Hepatic stellate cell (primary cell): ENCODE measurements around the gene TTC28.
"Not testable (repeated sequence)": the region's sequence is repeated elsewhere in the genome, so short reads cannot be mapped to it uniquely, and the experiment has no call there.

Experiments
- DNase-seq: peaks from one replicate; pipeline ENCODE4 v3.0.0; 2011; ENCODE audit warnings: low spot score

The TTC28 gene

DNA sequence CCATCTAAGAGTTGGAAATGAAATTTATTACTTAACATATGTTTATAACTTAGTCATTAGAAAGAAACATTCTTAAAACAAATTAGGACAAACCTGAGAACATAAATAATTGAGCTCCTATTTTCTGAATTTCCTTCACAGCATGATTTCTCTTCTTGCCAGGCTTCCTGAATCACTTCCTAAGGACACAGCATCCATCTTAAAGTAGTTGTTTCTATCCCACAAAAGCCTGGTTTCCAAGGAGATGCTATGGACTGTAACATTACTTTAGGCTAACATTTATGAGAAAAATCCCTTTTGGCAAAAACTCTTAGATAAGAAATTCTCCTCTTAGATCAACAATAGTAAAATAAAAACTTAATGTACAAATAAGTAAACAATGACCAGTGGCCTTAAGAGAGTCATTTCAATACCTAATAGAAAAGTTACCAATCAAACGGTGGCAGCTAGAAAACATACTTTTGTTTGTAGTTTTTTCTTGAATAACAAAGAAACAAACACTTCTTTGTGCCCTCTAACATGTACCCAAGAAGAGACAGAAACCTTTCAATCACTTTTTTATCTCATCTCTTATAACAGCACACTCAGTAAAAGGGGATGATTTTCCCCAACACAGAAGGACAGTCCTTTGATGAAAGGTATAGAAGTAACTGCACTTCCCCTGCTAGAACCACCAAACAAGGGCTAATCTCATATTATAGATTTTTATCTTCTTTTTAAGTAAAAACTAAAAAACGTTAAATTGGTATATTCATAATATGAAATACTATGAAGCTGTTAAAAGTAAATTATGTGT is 74.5 kb downstream of the TTC28 start:
- no peak for DNase-seq

DNA sequence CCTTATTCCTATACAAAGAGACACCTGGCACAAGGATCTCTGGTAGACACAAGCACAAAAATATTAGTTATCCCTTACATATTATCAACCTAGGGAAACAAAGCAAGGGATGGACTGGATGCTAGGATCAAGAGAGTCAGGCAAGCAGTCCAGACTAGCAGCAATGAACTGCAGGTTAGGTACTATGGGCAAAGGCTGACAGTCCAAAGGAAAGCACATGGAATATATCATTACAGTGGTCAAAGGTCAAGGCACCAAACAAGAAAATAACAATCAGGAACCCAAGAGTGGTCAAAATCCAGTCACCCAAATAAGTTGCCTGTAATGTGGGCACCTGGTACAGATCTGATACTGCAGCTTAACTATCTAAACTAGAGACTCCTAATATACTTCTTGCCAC is 77.7 kb downstream of the TTC28 start:
- no peak for DNase-seq

DNA sequence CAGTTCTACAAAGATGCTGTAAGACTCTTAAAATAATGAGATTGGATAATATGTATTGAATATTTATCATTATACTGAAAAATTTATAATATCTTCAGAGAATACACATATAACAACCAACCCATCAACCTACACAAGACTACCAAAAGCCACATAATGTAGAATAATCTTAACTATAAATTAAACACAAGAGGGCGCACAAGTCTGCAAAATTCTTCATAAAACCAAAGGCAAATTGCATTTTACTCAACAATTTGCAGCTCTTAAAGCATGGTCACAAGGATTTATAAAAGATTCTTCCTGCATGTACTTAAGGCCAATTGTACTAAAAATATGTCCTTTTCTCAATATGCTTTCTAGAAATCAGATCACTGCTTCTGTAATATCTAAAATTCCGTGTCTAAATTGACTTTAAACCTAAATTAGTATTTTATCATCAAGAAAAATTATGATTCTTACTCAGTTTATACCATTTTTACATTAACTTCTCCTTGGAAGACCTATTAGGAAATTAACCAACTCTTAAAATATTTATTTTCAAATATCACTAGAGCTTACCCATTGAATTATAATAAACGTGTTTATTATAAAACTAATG is 79.0 kb downstream of the TTC28 start:
- peak; percentile 22 for DNase-seq

DNA sequence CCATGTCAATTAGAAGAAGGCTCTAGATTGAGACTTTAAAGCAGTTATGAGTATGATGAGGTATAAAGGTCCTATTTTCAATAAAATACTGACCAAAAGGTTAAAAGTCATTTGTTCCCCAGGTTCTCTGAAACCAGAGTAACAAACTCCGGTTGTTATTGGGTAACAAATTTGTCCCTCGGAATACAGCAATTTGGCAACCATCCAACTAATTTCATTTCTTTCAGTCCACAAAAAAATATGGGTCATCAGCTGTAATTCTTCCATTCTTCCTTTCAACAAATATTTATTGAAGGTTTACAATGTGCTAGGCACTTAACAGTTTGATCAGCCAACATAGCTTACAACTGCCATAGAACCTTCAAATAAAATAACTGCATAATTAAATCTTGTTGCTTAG is 79.9 kb downstream of the TTC28 start:
- DNase-seq: no peak

DNA sequence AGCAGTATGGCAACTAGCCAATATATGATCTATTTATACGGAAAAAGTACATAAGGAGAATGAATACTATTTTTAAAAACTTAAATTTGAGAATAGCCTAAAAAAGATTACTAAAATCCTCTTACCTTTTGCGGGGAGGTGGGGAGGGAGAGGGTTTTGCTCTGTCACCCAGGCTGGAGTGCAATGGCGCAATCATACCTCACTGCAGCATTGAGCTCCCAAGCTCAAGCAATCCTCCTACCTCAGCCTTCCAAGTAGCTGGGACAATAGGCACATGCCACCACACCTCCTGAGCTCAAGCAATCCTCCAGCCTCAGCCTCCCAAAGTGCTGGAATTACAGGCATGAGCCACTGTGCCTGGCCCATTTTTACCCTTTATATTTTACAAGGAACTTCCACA is 82.0 kb downstream of the TTC28 start:
- DNase-seq: no peak

DNA sequence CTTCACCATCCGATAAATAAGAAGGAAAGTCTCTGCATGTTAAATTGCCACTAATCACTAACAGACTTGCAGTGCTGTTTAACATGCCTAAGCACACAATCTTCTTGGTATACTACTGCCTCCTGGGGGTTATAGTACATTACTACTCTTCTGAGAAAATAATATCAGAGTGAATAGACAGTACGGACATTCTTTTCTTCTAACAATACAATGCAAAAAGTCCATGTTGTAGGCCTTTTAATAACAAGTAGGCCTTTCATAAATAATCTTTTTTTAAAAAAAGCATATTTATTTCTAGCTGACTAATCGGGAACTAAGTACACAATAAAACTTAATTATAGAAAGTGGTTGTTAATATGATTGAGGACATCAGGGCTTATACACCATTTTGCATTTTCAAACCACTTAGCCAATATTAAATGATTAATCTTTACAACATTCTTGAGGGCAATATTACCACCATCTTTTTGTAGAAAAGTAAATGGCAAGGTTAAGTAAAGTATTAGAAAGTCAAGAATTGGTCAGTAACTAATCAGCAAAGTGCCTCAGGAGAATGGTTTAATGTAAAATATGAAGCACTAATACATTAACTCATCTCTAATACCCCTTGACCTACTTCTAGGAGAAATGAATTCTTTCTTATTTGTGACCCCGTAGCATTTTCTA is 84.7 kb downstream of the TTC28 start:
- peak; percentile 14 for DNase-seq

DNA sequence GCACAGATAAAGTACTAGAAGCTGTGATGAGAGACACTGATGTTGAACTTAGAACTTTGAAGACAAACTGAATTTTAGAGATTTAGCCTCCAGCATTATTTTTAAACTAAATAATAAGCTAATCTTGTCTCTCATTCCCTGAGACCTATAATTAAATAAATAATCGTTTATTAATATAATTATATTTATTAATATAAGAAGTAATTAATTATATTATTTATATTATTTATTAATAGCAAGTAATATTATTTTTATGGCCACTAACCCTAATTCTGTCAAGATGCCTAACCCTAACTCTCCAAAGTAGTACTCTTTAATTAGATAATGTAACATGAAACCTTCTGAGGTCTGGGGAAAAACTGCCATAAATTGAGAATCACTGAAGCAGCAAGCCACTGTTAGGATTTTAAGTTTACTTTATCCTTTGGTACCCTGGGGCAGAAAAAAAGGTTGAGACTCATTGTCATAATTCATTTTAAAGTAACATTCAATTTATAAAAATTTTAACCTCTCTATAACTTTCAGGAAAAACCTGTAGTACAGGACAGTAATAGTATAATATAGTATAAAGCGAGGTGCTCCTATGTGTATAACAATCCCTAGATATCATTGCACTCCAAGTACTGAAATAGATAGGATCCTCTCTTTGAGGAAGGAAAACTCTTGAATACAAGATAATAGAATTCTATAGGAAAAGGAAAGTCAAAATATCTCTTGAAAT is 85.4 kb downstream of the TTC28 start:
- no peak for DNase-seq

DNA sequence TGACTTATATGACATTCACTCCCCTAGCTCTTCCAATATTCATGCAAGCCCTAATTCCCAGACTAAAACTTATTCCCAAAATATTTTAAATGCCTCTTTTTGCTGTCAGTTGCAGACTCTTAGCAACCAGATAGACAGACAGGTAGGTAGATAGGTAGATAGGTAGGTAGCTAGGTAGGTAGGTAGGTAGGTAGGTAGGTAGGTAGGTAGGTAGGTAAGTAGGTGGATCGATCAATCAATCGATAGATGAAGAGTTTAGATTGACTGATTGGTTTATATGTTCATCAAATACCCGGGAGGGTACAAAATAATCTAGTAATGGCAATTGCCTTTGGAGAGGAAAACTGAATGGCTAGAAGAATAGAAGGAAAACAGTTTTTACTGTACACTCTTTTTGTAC is 86.3 kb downstream of the TTC28 start:
- no peak for DNase-seq

DNA sequence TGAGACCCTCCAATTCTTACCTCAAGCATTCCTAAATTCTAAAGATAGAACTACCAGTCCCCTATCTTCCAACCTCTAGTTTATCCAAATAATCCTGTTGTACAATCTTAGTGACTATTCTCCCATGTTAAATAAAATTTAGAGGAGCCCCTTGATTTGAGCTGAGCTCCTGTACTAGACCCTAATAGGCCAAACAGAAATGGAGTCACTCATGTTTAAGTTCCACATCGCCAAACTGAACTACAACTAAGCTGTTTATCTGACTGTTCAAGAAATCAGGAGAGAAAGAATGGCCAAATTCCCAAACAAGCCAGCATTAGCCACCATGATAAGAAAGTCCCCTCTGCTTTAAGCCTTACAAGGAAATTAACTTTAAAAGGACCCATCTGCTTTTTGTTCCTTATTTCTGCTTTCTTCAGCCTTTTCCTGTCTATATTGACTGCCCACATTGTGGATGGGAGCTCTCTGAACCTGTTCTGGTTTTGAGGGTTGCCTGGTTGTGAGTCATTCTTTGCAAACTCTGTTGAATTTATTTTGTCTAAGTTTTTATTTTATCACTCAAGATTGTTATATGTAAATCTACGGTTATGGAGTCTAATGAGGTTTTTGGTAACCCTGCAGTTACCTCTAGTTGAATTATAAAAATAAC is 90.4 kb downstream of the TTC28 start:
- no peak for DNase-seq

DNA sequence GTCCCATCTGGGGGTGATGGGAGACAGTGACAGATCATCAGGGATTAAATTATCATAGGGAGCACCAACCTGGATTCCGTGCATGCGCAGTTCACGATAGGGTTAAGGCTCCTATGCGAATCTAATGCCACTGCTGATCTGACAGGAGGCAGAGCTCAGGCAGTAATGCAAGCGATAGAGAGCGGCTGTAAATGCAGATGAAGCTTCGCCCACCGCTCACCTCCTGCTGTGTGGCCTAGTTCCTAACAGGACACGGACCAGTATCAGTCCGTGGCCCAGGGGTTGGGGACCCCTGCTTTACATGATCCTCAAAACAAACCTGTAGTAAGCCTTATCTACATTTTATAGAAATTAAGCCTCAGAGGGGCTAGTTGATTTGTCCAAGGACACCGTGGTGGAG is 94.3 kb downstream of the TTC28 start:
- DNase-seq: no peak

DNA sequence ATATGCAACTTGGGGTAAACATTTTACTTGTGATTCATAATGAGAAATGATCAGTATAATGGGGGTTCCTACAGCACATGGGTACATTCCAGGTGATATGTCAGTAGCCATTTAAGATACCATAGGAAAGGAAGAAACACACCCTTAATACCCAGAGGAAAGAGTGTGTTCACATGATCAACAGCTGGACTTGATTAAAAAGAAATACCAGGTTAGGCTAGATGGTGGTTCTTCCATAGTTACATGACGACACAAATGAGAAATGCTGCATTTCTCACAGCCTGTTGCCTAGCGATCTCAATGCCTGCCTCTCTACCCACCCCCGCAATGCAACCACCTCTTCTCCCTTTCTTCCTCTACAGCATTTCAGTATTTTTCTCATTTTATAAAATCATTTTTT is 96.8 kb downstream of the TTC28 start:
- no peak for DNase-seq

DNA sequence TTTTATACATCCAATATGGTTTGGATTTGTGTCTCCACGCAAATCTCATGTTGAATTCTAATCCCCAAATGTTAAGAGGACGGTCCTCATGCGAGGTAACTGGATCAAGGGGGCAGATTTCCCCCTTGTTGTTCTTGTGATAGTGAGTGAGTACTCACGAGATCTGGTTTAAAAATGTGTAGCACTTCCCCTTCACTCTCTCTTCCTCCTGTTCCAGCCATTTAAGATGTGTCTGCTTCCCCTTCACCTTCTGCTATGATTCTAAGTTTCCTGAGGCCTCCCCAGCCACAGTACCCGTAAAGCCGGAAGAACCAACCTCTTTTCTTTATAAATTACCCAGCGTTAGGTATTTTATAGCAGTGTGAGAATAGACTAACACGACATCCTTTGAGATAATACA is 98.6 kb downstream of the TTC28 start:
- DNase-seq: no peak

DNA sequence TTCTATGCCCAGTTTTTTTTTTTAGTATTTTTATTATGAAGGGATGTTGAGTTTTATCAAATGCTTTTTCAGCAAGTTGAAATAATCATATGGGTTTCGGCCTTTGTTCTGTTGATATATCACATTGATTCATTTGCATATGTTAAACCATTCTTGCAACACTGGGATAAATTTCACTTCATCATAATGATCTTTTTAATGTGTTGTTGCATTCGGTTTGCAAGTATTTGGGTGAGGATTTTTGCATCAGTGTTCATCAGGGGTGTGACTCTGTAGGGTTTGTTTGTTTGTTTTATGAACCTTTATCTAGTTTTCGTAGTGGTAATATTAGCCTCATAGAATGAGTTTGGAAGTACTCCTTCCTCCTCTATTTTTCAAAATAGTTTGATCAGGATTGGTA is 103.5 kb downstream of the TTC28 start:
- no peak for DNase-seq

DNA sequence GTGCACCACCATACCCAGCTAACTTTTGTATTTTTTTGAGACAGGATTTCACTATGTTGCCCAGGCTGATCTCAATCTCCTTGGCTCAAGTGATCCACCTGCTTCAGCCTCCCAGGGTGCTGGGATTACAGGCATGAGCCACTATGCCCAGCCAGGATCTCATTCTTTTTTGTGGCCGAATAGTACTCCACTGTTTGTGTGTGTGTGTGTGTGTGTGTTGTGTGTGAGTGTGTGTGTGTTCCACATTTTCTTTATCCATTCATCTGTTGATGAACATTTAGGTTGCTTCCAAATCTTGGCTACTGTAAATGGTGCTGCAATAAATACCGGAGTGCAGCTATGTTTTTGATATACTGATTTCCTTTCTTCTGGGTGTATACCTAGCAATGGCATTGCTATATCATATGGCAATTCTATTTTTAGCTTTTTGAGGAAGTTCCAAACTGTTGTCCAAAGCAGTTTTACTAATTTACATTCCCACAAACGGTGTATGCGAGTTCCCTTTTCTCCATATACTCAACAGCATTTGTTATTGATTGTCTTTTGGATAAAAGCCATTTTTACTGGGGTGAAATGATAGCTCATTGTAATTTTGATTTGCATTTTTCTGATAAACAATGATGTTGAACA is 105.4 kb downstream of the TTC28 start:
- no peak for DNase-seq

DNA sequence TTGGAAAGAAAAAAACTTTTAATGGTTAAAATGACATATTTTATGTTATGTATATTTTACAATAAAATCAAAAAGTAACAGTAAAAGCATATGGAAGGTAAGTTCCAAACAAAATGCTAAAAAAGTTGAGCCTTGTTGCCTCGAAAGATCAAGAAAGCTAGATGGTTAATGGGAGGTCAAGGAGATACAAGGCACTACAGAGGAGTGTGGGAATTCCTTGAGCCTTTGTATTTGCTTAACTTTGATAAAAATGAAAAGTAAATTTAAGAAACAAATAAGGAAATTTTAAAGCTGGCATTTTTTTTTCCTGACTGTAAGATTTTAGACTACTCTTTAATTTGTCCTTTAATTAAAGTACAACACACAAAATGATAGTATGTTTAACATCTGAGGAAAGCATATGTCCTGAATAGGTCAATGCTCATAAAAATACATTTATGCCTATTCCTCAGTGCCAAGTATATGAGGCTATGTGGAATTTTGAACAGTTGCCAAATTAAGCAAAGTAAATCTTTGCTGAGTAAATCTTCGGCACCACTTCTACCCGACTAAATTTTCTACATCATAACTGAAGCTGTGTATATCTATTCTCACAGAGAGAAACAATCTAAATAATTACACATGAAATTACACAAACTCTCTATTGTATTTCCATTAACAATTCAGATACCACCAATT is 108.8 kb downstream of the TTC28 start:
- no peak for DNase-seq

DNA sequence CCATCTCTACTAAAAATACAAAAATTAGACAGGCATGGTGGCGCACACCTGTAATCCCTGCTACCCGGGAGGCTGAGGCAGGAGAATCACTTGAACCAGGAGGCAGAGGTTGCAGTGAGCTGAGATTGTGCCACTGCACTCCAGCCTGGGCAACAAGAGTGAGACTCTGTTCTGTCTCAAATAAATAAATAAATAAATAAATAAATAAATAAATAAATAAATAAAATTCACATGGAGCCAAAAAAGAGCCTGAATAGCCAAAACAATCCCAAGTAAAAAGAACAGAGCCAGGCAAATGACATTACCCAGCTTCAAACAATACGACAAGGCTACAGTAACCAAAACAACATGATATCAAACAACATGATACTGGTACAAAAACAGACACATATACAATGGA is 110.7 kb downstream of the TTC28 start:
- not testable (repeated sequence) for DNase-seq

DNA sequence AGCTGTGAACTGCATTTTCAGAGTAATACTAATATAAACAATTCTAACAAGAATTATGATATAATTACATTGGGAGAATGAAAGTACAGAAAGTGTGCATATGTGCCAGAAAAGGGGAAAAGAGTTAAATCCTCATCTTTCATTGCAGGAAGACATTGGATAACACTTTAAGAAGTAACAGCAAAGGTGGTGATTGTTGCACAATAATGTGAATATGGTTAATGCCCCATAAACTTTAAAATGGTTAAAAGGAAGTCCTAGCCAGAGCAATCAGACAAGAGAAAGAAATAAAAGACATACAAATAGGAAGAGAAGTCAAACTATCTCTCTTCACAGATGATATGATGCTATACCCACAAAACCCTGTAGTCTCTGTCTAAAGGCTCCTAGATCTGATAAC is 111.5 kb downstream of the TTC28 start:
- no peak for DNase-seq

DNA sequence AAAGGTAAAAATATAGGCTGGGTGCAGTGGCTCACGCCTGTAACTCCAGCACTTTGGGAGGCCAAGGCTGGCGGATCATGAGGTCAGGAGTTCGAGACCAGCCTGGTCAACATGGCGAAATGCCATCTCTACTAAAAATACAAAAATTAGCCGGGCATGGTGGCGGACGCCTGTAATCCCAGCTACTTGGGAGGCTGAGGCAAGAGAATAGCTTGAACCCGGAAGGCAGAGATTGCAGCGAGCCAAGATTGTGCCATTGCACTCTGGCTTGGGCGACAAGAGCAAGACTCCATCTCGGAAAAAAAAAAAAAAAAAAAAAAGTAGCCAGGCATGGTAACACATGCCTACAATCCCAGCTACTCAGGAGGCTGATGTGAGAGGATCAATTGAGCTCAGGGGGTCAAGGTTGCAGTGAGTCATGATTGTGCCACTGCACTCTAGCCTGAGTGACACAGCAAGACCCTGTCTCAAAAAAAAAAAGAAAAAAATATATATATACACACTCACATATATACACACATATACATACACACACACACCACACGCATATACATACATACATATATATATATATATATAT is 112.6 kb downstream of the TTC28 start:
- DNase-seq: not testable (repeated sequence)

DNA sequence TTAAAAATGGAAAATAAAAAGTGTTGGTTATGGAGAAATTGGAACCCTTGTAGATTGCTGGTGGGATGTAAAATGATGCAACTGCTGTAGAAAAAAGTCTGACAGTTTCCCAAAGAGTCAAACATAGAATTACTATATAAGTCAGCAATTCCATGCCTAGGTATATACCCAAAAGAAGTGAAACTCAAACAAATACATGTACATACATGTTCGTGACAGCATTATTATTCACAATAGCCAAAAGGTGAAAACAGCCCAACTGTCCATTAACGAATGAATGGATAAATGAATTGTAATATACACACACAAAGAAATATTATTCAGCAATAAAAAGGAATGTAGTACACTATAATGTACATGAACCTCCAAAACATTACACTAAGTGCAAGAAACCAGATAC is 116.0 kb downstream of the TTC28 start:
- DNase-seq: no peak

DNA sequence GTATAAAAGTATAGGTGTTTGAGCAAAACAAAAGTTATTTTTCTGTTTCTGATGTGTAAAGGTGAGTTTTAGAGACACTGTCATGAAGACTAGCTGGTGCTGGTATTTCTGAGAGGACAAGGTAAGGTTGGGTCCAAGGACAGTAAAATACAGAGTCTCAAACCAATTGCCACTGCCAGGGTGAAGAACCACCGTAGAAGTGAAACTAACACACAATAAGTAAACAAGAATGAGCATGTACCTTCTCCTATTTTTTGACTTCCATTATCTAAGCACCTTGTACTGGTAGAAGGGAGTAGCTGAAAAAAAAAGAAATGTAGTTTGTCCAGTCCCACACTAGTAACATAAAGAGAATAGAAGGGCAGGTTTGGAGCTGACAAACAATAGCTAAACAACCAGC is 117.3 kb downstream of the TTC28 start:
- DNase-seq: no peak

DNA sequence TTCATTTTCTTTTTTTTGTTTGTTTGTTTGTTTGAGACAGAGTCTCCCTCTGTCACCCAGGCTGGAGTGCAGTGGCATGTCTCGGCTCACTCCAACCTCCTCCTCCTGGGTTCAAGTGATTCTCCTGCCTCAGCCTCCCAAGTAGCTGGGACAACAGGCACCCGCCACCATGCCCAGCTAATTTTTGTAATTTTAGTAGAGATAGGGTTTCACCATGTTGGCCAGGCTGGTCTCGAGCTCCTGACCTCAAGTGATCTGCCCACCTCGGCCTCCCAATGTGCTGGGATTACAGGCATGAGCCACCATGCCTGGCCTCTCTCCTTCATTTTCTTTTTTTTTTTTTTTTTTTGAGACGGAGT is 118.9 kb downstream of the TTC28 start:
- not testable (repeated sequence) for DNase-seq
